Measurements from ENCODE around the gene RMI2.

The RMI2 gene

DNA sequence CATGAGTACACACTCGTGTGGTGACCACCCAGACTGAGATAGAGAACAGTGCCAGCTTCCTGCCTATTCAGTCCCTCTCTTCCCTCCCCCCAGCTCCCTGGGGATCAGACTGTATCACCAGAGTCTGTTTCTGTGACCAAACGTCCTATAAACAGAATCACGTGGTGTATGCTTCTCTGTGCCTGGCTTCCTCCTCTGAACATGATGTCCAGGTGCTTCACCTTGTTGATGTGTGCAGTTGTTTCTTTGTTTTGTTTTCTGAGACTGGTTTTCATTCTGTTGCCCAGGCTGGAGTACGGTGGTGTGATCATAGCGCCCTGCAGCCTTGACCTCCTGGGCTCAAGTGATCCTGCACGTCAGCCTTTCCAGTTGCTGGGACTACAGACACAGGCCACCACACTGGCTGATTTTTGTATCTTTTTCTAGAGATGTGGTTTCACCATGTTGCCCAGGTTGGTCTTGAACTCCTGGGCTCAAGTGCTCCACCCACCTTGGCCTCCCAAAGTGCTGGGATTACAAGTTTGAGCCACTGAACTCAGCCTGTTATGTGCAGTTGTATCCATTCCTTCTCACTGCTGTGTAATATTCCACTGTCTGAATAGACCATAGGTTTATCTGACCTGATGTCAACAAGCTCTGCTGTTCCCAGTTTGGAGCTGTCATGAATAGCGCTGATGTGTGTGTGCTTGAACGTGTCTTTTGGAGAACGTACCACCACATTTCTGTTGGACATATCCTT lies 35.2 kb upstream of the RMI2 start:
- DNase-seq (ENCODE audit: low read depth in 2 of 2), result no peak

DNA sequence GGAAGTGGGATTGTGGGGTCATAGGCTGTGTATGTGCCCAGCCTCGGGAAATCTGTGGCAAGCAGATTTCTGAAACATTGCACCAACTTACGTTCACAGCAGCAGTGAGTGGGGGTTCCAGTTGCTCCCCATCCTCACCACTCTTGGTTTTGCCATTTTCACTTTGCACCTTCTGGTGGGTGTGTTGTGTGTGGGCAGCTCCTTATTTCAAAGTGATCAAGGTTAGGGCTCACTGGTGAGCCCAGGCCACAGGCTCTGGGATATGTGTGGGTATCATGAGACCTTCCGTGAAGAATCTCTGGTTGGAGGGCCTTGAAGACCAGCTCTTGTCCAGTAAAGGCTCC lies 34.7 kb upstream of the RMI2 start:
- DNase-seq (ENCODE audit: low read depth in 2 of 2), result no peak

DNA sequence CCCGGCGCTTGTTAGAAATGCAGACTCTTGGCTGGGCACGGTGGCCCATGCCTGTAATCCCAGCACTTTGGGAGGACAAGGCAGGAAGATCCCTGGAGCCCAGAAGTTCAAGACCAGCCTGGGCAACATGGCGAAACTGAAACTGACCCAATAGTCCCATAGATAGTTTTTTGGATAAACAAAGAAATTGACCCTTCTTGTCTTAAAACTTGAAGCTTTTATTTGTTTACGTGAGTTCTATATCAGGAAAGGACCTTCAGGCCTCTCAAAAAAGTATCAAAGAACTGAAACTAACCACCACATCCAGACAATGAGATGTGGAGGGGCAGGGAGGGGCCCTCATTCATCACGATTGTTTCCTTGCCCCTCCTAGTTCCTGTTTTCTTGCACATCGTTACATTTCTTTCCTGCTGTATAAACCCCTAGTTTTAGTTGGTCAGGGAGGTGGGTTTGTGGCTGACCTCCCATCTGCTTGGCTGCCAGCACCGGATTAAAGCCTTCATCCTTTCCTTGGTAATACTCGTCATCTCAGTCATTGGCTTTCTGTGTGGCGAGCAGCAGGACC lies 34.2 kb upstream of the RMI2 start:
- DNase-seq (ENCODE audit: low read depth in 2 of 2), result no peak

DNA sequence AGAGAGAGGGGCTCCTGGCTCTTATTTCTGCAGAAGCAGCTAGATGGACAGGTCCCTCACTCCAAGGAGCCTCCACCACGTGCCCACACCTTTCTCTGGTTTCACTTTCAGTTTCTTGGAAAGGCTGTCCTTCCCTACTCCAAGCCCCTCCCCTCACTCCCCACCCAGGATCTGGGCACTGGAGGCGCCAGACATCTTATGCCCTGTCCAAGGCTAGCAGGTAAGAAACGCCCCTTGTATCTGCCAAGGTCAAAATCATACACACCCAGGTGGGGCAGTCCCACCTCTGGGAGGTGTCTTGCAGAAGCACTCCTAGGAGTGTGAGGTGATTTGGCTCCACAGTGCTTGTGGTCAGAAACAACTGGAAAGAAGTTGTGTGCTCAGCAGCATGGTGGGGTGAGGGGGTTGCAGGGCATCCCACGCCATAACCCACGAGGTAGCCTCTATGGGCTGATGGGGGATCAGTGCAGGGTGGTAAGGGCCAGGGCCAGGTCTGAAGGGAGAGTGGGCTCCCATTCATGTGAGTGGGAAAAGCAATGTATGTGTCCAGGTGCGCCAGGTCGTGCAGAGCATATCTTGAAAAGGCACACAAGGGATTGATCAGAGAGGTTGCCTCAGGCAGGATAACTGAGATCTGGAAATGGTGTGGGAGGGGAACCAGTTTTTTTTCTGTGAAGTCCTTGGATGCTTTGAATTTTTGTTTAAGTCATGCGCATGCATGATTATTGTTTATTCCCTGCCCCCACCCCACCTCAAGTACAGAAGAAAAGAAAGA lies 32.4 kb upstream of the RMI2 start:
- DNase-seq (ENCODE audit: low read depth in 2 of 2), result no peak

DNA sequence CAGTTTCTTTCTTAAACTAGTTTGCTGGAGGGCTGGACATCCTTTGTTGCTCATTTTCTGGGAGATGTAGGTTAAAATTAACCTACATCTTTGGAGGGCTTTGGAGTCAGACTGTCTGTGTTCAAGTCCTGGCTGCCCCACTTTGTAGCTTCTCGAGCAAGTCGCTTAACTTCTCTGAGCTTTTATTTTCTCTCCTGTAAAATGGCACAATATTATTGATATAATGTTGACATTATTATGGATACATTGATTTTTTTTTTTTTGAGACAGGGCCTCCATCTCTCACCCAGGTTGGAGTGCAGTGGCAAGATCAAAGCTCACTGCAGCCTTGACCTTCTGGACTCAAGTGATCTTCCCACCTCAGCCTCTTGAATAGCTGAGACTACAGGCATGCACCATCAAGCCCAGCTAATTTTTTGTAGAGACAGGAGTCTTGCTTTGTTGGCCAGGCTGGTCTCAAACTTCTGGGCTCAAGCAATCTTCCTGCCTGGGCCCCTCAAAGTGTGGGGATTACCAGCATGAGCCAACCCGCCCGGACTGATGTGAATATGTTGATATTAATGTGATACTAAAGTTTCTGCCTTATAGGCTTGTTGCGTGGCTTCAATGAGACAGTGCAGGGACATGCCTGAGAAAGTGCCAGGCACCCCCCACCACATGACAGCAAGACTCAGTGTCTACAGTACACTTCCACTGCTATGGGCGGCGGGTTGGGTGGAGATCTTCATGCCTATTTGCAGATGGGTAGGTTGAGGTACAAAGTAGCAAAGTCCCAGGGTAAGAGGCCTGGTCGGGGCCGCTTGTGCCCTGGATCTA lies 31.6 kb upstream of the RMI2 start:
- no peak for DNase-seq (ENCODE audit: low read depth in 2 of 2)

DNA sequence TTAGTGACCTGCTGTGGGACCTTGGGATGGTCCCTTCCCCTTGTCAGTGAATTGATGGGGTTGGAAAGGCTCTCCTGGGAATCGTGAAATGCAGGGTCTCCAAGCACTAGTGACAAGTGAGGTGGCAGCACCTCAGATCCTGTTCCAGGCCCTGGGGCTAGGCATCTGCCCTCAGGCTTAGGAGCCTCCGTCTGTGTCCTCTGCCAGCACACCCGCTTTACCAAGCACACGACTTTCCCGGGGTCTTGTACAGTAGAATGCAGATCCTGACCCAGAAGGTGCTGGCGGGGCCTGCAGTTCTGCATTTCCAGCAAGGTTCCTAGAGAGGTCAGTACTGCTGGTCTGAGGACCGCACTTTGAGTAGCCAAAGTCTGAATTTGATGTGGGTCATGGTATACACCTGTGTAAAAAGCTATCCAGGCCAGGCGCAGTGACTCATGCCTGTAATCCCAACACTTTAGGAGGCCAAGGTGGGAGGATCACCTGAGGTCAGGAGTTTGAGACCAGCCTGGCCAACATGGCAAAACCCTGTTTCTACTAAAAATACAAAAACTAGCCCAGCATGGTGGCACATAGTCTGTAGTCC lies 30.9 kb upstream of the RMI2 start:
- no peak for DNase-seq (ENCODE audit: low read depth in 2 of 2)

DNA sequence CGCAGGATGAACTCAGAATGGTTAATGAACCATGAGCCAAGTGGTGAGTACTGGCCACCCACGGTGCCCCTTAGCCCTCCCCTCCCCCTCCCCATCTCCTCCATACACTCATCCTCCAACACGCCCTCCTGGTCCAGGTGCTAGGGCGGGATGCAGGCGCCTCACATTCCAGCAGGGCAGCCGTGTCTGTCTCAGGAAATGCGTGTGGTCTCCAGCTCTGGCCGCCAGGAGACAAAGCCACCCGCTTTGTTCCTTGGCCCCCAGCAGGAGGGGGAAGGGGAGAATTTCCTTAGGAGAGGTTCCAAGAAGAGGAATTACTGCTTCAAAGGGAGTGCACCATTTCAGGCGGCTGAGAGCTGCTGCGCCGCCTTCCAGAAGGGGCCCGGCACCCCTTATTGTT lies 29.7 kb upstream of the RMI2 start:
- no peak for DNase-seq (ENCODE audit: low read depth in 2 of 2)

DNA sequence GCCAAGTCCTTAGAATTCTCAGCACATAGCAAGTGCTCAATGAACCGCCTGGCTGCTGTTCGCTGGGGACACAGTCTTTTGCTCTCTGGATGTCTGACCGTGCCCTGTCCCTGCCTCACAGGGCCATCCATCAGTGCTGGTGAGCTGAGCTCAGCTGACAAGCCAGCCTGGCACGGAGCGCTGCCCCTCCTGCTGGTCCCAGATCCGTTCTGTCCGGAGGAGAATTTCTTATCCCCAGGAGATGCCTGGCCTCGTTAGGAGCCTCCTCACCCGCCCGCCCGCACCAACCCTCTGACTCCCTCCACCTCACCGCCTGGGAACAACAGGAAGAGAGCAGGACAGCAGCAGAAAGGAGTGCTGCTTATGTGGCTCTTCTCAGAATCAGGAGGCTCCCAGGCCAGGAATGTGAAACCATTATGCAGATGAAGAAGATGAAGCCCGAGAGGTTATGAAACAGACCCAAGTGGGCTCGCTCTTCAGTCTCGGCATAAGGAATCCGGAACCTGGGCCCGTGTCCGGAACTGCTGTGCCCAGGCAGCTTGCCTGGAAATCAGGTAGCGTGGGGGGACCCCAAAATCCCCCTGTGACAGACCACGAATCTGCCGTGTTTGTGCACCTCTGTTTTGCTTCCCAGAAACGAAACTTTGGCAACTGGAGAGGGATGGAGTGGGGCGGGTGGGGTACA lies 28.8 kb upstream of the RMI2 start:
- no peak for DNase-seq (ENCODE audit: low read depth in 2 of 2)

DNA sequence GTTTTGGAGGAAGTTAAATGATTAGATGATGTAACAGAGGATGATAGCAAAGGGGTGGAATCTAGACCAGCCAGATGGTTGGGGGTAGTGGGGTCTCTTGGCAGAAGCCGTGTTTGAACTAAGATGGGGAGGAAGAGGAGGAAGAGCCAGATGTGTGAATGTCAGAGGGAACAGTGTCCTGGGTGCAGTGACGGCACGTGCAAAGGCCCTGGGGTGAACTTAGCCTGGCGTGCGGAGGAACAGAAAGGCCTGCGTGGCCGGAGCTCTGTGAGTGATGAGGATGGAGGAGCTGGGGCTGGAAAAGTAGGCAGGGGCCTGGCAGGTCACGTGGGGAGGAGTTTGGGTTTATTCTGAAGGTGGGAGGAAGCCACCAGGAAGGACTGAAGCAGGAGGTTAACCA lies 26.4 kb upstream of the RMI2 start:
- DNase-seq (ENCODE audit: low read depth in 2 of 2), result no peak

DNA sequence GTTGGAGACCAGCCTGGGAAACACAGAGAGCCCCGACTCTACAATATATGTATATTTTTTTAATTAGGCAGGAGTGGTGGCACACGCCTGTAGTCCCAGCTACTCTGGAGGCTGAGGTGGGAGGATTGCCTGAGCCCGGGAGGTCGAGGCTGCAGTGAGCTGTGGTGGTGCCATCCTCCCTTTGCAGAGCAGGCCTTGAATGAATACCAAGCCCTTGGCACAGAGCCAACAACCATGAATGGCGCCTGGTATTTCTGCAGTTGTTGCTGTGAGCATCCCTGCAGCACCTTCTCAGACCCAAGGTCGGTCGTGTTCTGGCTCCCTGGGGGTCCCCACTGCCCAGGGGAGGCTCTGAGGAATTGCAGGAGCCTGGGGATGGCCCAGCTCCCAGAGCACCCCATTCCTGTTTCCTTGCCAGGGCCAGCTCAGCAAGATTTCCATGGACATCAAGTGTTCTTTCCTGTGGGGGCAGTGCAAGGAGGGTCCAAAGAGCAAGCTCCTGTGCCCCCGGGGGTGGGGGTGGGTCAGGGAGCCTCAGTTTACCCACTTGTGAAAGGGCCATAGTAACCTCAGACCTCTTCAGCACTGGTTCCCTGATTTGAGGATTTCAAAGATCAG lies 25.6 kb upstream of the RMI2 start:
- no peak for DNase-seq (ENCODE audit: low read depth in 2 of 2)

DNA sequence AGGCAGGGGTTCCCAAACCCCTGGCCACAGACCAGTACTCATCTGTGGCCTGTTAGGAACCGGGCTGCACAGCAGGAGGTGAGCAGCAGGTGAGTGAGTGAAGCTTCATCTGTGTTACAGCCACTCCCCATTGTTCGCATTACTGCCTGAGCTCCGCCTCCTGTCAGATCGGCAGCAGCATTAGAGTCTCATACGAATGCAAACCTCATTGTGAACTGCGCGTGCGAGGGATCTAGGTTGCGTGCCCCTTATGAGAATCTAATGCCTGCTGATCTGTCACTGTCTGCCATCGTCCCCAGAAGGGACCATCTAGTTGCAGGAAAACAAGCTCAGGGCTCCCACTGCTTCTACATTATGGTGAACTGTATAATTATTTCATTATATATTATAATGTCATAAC lies 25.1 kb upstream of the RMI2 start:
- DNase-seq (ENCODE audit: low read depth in 2 of 2), result no peak

DNA sequence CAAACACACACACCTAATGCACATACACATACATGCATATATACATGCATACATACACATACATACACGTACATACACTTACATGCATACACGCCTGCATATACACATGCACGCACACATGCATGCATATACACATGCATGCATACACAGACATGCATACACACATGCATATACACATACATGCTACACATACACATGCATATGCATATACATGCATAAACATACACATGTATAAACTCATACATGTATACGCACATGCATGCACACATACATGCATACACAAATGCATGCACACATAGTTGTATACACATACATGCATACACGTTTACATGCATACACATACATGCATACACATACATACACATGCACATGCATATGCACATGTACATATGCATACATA lies 23.6 kb upstream of the RMI2 start:
- no peak for DNase-seq (ENCODE audit: low read depth in 2 of 2)

DNA sequence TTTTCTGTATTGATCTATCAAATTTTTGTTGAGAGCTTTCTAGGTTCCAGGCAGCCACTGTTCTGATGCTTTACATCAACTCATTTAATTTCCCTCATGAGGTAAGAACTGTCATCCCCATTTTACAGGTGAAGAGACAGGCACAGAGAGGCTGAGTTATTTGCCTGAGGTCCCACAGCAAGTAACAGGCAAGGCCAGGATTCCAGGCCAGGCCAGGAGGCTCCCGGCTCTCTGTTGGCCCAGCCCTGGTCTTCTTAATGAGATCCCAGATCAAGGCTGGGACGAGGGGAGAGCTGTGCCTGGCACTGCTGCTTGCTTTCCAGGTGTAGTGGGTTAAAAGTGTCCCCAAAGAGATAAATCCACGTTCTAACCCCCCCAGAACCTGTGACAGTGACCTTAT lies 22.4 kb upstream of the RMI2 start:
- DNase-seq (ENCODE audit: low read depth in 2 of 2), result no peak

DNA sequence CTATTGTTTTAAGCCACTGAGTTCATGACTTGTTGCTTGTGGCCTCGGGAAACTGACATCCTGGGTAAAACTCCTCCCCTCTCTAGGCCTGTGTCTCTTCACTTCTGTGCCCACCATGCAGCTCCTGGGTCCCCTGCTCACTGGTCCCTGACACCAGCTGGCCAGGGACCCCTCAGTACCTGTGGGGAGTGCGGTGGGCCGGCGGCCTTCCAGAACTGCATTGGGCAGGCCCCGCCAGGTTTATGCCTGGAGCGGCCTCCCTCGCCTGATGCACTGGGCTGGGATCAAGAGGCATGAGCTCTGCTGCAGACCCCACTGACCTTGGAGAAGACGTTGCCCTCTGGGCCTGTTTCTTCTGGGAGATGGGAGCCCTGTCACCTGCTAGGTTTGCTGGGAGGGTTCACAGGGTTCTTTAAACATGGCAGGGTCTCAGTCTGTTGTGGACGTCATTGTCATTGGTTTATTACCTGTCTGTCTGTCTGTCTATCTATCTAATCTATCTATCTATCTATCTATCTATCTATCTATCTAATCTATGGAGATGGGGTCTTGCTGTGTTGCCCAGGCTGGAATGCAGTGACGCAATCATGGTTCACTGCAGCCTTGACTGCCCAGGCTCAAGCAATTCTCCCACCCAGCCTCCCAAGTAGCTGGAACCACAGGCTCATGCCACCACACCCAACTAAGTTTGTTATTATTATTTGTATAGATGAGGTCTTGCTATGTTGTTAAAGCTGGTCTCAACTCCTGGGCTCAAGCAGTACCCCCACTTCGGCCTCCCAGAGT lies 21.5 kb upstream of the RMI2 start:
- no peak for DNase-seq (ENCODE audit: low read depth in 2 of 2)

DNA sequence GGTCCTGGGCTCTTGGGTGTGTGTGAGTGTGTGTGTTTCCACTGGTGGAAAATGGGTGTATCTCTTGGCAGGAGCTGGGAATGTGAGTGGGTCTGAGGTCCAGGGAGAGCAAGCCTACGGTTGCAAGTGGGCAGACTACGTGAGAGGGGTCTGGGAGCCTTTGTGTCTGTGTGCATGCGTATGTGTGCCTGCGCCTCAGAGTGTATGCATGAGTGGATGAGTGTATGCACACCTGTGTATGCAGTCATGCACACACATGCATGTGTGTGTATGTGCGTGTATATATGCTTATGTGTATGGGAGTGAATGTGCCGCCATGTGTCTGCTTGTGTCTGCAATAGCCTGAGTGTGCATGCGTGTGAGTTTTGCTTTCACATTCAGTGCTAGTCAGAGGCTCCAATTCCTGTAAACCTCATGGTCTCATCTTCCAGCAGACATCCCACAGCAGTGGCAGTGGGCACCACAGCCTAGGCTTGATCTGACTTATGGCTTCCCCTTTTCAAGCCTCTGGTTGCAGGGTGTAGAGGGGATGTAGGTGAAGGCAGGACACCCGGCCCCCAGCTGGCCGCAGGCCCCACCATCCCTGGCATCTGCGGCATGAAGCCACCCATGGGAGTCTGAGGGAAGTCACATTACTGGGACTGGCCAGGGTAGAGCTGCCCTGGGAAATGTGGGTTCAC lies 19.7 kb upstream of the RMI2 start:
- DNase-seq (ENCODE audit: low read depth in 2 of 2), result no peak

DNA sequence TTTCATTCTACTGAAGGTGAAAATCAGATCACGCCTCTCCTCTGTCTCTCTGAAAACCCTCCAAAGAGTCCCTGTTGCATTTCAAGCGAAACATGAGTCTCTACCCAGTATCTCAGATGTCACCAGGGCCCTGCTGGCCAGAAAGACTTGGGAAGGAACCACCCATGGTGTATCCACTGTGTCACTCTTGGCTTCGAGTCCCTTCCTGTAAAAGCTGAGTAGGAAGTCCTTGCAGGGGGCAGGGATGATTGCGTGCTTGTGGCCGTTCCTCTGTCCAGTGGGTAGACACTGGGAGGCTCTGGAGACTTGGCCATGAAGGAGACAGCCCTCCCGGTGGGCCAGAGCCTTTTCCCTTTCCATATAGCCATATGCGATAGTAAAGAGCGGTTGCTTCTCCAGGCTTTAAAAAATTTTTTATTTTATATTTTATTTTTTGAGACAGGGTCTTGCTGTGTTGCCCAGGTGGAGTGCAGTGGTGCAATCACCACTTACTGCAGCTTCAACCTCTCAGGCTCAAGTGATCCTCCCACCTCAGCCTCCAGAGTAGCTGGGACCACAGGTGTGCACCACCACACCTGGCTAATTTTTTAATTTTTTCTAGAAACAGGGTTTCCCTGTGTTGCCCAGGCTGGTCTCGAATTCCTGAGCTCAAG lies 19.0 kb upstream of the RMI2 start:
- no peak for DNase-seq (ENCODE audit: low read depth in 2 of 2)

DNA sequence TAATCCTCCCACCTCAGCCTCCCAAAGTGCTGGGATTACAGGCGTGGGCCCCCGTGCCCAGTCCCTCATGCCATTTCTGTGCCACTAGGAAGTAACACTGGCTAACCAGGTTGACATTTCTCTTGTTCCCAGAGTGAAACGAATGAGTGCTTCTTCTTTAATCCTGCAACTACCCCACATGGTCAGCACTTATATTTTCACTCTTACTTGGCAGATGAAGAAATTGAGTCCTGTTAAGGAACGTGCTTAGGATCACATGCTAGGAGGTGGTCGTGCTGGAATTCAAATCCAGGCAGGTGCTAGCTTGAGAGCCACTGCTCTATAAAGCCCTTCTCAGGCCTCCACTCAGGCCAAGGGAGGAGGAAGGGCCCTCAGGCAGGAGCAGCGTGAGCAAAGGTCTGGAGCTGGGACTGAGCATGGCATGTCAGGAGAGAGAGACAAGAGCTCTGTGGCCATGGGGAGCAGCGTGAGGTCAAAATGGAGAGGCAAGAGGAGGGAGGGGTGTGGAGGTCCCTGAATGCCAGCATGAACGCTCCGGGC lies 18.5 kb upstream of the RMI2 start:
- DNase-seq (ENCODE audit: low read depth in 2 of 2), result no peak

DNA sequence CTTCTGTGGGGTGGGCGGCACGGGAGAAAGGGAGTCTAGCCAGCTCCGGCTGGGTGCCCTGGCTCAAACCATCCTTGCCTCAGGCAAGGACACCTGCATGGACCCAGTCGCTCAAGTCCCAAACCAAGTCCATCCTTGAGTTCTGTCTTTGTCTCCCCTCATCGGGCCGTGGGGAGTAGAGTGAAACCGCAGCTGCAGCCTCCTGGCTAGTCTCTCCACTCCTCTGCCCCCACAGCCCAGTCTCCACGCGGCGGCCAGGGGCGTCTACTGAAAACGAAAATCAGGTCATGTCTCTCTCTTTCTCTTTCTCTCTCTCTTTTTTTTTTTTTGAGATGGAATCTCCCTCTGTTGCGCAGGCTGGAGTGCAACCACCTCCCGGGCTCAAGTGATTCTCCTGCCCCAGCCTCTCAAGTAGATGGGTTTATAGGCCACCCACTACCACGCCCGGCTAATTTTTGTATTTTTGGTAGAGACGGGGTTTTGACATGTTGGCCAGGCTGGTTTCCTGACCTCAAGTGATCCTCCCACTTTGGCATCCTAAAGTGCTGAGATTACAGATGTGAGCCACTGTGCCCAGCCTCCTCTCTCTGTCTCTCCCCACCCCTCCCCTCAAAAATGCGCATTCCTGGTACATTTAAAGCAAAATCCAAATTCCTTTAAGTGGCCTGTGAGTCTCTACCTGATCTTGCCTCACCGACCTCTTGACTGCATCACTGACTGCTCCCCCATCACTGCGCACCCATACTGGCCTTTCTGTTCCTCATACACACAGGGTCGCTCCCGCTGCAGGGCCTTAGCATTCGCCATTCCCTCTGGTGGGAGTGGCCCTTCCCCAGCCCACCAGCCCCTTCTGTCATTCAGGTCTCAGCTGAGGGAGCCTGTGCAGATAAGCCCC lies 17.7 kb upstream of the RMI2 start:
- no peak for DNase-seq (ENCODE audit: low read depth in 2 of 2)

Data from stimulated activated CD4-positive, alpha-beta T cell treated with anti-CD3 and anti-CD28 coated beads, Interleukin-12 subunit alpha, Interleukin-12 subunit beta, amount 100 ng/mL, for 24 hours (primary cell).